Activated CD4-positive, alpha-beta memory T cell treated with anti-CD3 and anti-CD28 coated beads for 36 hours (primary cell): ENCODE results near the gene NEUROG1. TPM values are rescaled to one million over a fixed set of nuclear protein-coding genes. Genes with fewer than 3 reads are reported as not detected.

Experiments used
- CTCF ChIA-PET: fragments of 350-600 bp; sonication (Branson Sonifier 250); formaldehyde crosslinking; loops from one replicate; lab custom pipeline; 2021; ENCODE audit warnings: antibody characterized with exemption, inconsistent platforms; lab: Charles Lee
- POLR2A ChIA-PET: fragments of 350-600 bp; sonication (Branson Sonifier 250); formaldehyde crosslinking; loops from one replicate; lab custom pipeline; 2021; ENCODE audit warnings: antibody characterized with exemption; lab: Charles Lee
- DNase-seq: peaks from one replicate; pipeline ENCODE4 v3.0.0-alpha.2; 2020
- H3K27ac Mint-ChIP-seq: one replicate; pipeline ENCODE4 v1.8.0; 2021; ENCODE audit warnings: mixed read lengths
- H3K27me3 Mint-ChIP-seq: one replicate; pipeline ENCODE4 v1.8.0; 2021; ENCODE audit warnings: mixed read lengths
- H3K36me3 Mint-ChIP-seq: one replicate; pipeline ENCODE4 v1.8.0; 2021; ENCODE audit warnings: mixed read lengths
- H3K4me1 Mint-ChIP-seq: one replicate; pipeline ENCODE4 v1.8.0; 2021; ENCODE audit warnings: low read depth, mixed read lengths
- H3K4me3 Mint-ChIP-seq: one replicate; pipeline ENCODE4 v1.8.0; 2021; ENCODE audit warnings: mild to moderate bottlenecking, mixed read lengths
- H3K9me3 Mint-ChIP-seq: one replicate; pipeline ENCODE4 v1.8.0; 2021; ENCODE audit warnings: mixed read lengths
- intact Hi-C: fragments of 100-400 bp; cut with micrococcal nuclease; formaldehyde crosslinking; loops from one replicate; pipeline ENCODE4 v1.15.1; 2023
- total RNA-seq, 2 experiments: library from RNA; stranded (reverse); gene quantifications; one replicate each; pipeline ENCODE4 v1.2.3, GENCODE V29; 2021

The NEUROG1 gene
- total RNA-seq, 2 experiments from 2014 or later = not detected

DNA sequence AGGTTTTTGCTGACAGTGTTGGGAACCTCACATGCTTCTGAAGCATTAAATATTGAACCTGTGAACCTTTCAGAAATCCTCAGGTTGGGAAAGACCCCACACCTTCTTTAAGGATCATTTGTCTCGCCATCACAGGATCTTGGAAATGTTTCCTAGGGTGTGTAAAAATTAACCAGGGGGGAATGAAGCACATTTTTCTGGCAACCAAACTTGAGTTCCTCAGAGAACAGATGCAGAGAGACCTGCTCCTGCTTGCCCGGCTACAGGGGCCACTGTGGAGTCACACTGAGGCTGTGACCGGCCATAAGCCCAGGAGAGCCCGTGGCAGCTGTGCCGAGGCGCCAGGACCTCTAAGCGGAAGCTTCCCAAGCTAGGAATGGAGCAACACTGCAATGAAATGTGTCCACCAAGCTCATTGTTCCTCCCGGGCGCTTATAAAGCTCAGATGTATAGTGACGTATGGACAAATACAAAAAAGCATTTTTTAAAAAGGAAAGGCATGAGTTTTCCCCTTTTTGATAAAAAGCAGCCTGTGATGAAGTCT, 35.4 kb upstream of the NEUROG1 start:
- DNase-seq = no peak
- no peaks in the 10 kb centered on the region for H3K9me3 Mint-ChIP-seq
- no peaks in the 10 kb centered on the region for H3K36me3 Mint-ChIP-seq
- intact Hi-C loops = no loop called here
- H3K4me1 Mint-ChIP-seq = no peaks in the 10 kb centered on the region
- CTCF ChIA-PET = interaction anchor here (1.7 to 8.1 kb wide), 4 partner anchors 10 to 113 kb away, joined by 6 to 227 read pairs (median 9); no protein-coding TSS in a partner anchor
- H3K4me3 Mint-ChIP-seq = no peak overlapping the region
- POLR2A ChIA-PET = no interaction called here
- H3K27me3 Mint-ChIP-seq = peaks cover 5% of the 10 kb centered on the region
- H3K27ac Mint-ChIP-seq = no peak overlapping the region

DNA sequence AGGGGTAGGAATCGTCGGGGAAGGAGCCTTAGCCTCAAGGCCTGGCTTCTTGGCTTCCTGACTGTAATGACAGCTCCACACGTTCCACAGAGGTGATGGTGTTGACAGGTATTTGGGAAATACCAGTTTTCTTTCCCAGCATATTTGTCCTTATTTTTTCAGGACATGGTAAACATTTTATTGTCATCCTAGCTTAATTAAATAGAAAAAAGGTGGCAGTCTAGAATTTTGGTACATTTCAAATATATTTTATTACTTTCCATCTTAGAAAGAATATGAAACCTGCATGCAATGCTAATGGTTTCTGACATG, 34.6 kb upstream of the NEUROG1 start:
- intact Hi-C loops = no loop called here
- no peaks in the 10 kb centered on the region for H3K4me1 Mint-ChIP-seq
- no peak overlapping the region for H3K27ac Mint-ChIP-seq
- H3K36me3 Mint-ChIP-seq = no peaks in the 10 kb centered on the region
- ChIA-PET POLR2A (no interaction called here), CTCF (interaction anchor here (0.6 to 8.1 kb wide), 7 partner anchors 10 to 260 kb away, joined by 3 to 227 read pairs (median 6); no protein-coding TSS in a partner anchor)
- no peaks in the 10 kb centered on the region for H3K9me3 Mint-ChIP-seq
- H3K27me3 Mint-ChIP-seq = peaks cover 5% of the 10 kb centered on the region
- no peak for DNase-seq
- H3K4me3 Mint-ChIP-seq = no peak overlapping the region

DNA sequence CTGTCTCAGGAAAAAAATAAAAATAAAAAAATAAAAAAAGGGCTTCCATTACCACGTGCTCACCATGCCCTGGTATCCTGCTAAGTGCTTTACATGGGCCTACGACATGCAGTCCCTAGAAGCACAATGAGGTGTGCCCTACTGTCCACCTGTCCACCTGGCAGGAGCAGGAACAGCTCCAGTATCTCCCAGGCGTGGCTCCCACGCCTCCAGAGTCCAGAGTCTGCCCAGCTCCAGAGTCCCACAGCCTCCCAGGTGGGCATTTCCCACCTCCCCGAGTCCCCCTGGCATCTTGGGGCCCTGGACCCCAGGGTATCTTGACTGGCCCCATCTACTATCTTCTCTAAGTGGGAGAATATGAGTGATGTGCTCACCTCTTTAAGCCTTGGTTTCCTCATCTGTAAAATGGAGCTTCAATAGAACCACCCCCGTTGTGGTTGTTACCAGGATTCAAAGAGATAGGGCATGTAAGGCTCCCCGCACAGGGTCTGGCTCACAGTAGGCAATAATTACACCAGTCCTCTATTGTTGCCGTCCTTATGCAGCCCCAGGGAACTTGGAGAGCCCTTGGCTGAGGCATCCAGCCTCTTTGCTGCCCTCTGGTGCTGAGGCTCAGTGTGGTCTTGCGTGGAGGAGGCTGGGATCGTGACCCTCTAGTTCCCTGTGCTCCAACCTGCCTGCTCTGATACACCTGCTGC, 34.1 kb upstream of the NEUROG1 start:
- Mint-ChIP-seq H3K27ac (no peak overlapping the region), H3K36me3 (no peaks in the 10 kb centered on the region), H3K9me3 (no peaks in the 10 kb centered on the region), H3K4me3 (no peak overlapping the region), H3K27me3 (peaks cover 10% of the 10 kb centered on the region), H3K4me1 (no peaks in the 10 kb centered on the region)
- DNase-seq = peak; percentile 17
- ChIA-PET POLR2A (no interaction called here), CTCF (interaction anchor here (0.6 to 8.1 kb wide), 8 partner anchors 9 to 882 kb away, joined by 3 to 227 read pairs (median 6); no protein-coding TSS in a partner anchor)
- intact Hi-C loops = no loop called here

DNA sequence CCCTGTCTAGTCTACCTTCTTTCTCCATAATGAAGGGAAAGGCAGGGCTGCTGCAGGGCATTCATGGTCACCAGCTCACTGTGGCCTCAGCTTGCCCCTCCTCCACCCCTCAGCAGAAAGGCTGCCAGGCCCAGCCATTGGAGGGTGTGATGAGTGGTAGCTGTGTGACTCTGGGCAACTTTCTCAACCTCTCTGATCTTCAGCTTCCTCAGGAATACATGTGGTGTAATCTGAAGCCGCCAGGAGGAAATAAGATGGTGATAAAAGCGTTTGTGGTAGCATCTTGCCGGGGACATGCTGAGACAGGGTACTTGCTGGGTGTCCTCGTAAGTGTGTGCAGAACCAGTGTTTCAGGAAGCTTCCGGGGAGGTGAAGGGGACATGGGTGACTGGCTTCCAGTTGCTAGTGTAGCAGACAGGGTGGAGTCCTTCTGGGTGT, 33.2 kb upstream of the NEUROG1 start:
- no peak for DNase-seq
- Mint-ChIP-seq H3K4me1 (no peaks in the 10 kb centered on the region), H3K9me3 (no peaks in the 10 kb centered on the region), H3K27me3 (peaks cover 11% of the 10 kb centered on the region), H3K36me3 (no peaks in the 10 kb centered on the region), H3K4me3 (no peak overlapping the region), H3K27ac (no peak overlapping the region)
- CTCF ChIA-PET = interaction anchor here (0.7 to 8.1 kb wide), 5 partner anchors 9 to 123 kb away, joined by 3 to 227 read pairs (median 4); no protein-coding TSS in a partner anchor
- intact Hi-C loops = no loop called here
- POLR2A ChIA-PET = no interaction called here

DNA sequence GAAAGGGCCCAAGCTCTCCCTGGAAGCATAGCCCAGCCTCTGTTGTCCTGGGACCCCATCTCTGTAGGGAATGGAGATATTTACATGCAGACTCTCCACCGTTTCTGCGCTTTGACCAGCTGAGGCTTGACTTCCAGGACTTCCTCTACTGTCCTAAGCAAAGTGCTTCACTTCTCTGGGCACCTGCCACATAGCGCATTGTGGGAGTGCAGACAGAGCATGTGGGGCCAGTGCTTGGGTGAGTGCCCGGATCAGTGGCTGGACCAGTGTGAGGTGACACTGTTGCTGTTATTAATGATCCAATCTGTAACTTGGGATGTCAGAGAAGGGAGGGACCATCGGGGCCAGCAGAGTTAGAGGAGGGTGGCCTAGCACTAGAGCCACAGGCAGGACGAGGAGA, 32.5 kb upstream of the NEUROG1 start:
- POLR2A ChIA-PET = no interaction called here
- CTCF ChIA-PET = interaction anchor here (1.0 to 8.1 kb wide), 7 partner anchors 10 to 262 kb away, joined by 3 to 227 read pairs (median 4); partner anchors contain the start of gene CXCL14
- H3K27me3 Mint-ChIP-seq = peaks cover 11% of the 10 kb centered on the region
- H3K4me3 Mint-ChIP-seq = no peak overlapping the region
- H3K27ac Mint-ChIP-seq = no peak overlapping the region
- no peak for DNase-seq
- H3K36me3 Mint-ChIP-seq = no peaks in the 10 kb centered on the region
- intact Hi-C loops = no loop called here
- no peaks in the 10 kb centered on the region for H3K9me3 Mint-ChIP-seq
- no peaks in the 10 kb centered on the region for H3K4me1 Mint-ChIP-seq

DNA sequence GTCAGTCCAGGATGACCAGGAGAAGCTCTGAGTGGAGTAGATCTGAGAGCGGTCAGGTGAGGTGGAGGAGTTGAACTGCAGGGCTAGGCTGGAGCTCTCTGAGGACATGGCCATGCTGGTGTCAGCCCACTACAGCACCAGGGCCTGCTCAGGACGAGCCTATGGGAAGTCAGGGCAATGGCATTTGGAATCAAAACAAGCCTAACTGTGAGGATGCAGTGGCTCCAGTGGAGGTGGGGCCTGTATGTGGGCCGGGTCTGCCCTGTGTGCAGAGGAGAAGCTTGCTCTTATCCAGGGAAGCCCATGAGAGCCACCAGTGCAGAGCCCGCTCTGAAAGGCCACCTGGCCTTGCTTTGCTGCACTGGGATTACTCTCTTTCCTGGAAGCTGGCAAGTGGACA, 31.9 kb upstream of the NEUROG1 start:
- H3K36me3 Mint-ChIP-seq = no peaks in the 10 kb centered on the region
- ChIA-PET CTCF (interaction anchor here (0.7 to 8.1 kb wide), 10 partner anchors 10 to 263 kb away, joined by 3 to 227 read pairs (median 5); partner anchors contain the start of gene CXCL14), POLR2A (no interaction called here)
- no peak overlapping the region for H3K4me3 Mint-ChIP-seq
- H3K27ac Mint-ChIP-seq = no peak overlapping the region
- peaks cover 11% of the 10 kb centered on the region for H3K27me3 Mint-ChIP-seq
- DNase-seq = no peak
- H3K4me1 Mint-ChIP-seq = no peaks in the 10 kb centered on the region
- intact Hi-C loops = no loop called here
- no peaks in the 10 kb centered on the region for H3K9me3 Mint-ChIP-seq

DNA sequence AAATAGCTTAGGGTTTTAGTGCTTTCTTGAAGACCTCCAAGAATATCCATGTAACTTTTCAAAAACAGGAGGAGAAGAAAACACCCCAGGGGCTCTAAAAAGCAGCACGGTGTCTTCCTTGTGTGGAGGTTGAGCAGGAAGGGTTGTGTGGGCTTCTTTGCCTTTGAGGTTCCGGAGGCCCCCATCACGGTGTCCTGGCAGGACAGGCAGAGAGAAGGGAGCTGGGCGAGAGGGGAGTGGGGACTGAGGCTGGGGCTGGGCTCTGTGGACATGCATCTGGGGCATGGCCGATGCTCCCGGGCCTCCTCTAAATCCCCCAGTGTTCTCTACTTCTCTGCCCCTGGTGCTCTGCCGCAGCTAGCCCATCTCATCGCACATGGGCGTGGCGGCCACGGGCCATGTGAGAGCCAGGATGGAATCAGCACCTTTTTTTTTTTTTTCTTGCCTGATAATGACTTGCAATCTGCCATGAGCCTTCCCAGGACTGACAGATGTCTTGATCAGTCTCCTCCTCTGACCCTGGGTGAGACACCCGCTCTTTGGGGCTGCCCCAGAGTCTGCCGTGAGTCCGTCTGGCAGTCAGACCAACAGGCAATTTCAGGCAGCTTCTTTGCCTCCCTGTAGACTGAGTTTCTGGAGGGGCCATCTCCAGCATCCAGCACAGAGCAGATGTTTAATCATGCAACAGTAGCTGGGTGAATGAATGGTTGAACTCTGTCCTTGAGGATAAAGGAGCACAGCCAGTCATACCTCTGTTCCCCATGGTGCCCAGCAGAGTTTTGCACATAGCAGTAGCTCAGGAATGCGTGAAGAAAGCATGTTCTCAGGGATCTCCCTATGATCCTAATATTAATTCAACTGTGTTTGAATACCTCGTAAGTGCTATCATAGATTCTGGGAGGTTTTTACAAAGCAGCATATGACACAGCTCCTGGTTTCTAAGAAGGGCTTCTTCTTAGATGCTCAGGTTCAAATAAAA, 30.9 kb upstream of the NEUROG1 start:
- H3K9me3 Mint-ChIP-seq = no peaks in the 10 kb centered on the region
- POLR2A ChIA-PET = interaction anchor here (1.1 kb wide), 1 partner anchor 109 kb away, joined by 3 read pairs; no protein-coding TSS in a partner anchor
- CTCF ChIA-PET = interaction anchor here (0.6 to 8.1 kb wide), 36 partner anchors 8 to 587 kb away, joined by 3 to 227 read pairs (median 4); partner anchors contain the start of gene CXCL14
- no peak overlapping the region for H3K4me3 Mint-ChIP-seq
- H3K27me3 Mint-ChIP-seq = peaks cover 6% of the 10 kb centered on the region
- DNase-seq = no peak
- no peaks in the 10 kb centered on the region for H3K4me1 Mint-ChIP-seq
- intact Hi-C loops = no loop called here
- H3K27ac Mint-ChIP-seq = no peak overlapping the region
- H3K36me3 Mint-ChIP-seq = no peaks in the 10 kb centered on the region

DNA sequence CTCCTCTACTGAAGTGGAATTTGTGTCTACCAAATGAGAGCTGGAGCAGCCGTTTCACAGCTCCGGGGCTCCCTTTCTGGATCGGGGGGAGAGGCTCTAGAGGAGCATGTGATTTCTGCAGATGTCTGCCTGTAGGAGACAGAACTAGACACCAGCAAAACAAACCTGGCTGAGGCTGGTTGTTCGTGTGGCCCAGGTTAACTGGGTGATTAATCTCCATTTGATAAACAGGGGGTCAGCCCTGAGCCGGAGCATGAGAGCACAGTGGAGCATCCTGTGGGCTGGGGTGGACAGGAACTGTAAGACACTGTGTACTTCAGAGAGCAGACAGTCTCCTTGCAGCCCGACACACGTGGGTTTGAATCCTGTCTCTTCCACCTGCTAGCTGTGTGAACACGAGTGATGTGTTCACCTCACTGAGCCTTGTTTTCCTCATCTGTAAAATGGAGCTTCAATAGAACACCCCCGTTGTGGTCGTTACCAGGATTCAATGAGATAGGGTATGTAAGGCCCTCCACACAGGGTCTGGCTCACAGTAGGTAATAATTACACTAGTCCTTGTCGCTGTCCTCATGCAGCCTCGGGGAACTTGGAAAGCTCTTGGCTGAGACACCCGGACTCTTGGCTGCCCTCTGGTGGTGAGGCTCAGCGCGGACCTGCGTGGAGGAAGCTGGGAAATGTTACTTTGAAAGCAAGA, 30.1 kb upstream of the NEUROG1 start:
- Mint-ChIP-seq H3K27me3 (peaks cover 6% of the 10 kb centered on the region), H3K4me3 (no peak overlapping the region), H3K9me3 (no peaks in the 10 kb centered on the region), H3K36me3 (no peaks in the 10 kb centered on the region), H3K4me1 (peaks cover 1% of the 10 kb centered on the region), H3K27ac (no peak overlapping the region)
- ChIA-PET POLR2A (interaction anchor here (1.1 kb wide), 1 partner anchor 109 kb away, joined by 3 read pairs; no protein-coding TSS in a partner anchor), CTCF (interaction anchor here (0.6 to 8.1 kb wide), 34 partner anchors 8 to 588 kb away, joined by 3 to 227 read pairs (median 4); partner anchors contain the start of gene CXCL14)
- peak; percentile 77 for DNase-seq
- intact Hi-C loops = no loop called here

DNA sequence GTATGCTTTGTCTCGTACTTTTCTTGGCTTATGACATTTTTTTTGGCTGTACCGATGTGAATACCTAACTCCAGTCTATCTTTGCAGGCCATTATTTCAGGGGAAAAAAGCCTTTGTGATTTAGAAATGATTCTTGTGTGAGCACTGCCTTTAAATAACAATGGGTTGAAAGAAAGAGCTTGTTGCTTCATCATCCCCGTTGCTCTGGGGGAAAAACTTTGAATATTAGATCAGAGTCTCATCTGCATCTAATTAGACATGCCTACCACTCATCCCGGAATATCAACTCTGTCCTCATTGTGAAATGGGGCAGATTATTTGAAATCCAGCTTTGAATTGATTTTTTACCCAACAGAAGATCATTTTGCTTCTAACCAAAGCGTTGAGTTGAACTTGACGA, 29.5 kb upstream of the NEUROG1 start:
- ChIA-PET CTCF (interaction anchor here (1.1 to 8.1 kb wide), 12 partner anchors 9 to 265 kb away, joined by 3 to 227 read pairs (median 14); partner anchors contain the start of gene CXCL14), POLR2A (no interaction called here)
- no peak for DNase-seq
- Mint-ChIP-seq H3K36me3 (no peaks in the 10 kb centered on the region), H3K9me3 (no peaks in the 10 kb centered on the region), H3K4me3 (no peak overlapping the region), H3K4me1 (peaks cover 5% of the 10 kb centered on the region), H3K27ac (no peak overlapping the region), H3K27me3 (peaks cover 10% of the 10 kb centered on the region)
- intact Hi-C loops = no loop called here

DNA sequence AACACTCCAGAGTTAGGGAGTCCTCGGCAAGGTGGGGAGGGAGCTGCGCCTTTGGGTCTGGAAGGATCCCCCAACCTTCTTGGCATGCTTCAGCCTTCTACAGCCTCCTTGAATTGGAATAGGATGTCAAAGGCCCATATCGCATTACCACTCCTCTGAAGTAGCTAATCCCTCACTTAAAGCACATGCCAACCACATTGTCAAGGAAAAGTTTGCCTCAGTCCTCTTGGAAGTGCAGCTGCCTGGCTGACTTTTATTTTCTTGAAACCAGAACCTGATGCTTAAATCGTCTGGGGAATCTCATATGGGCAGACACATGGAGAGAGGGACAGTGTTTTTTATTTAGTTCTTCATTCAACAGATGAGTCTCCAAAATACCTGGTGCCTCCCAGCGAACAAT, 28.6 kb upstream of the NEUROG1 start:
- H3K4me3 Mint-ChIP-seq = no peak overlapping the region
- DNase-seq = no peak
- peaks cover 15% of the 10 kb centered on the region for H3K27me3 Mint-ChIP-seq
- no peak overlapping the region for H3K27ac Mint-ChIP-seq
- no peaks in the 10 kb centered on the region for H3K36me3 Mint-ChIP-seq
- intact Hi-C loops = no loop called here
- H3K4me1 Mint-ChIP-seq = peaks cover 5% of the 10 kb centered on the region
- CTCF ChIA-PET = interaction anchor here (1.4 to 8.1 kb wide), 6 partner anchors 12 to 266 kb away, joined by 3 to 227 read pairs (median 46); partner anchors contain the start of gene CXCL14
- H3K9me3 Mint-ChIP-seq = no peaks in the 10 kb centered on the region
- POLR2A ChIA-PET = no interaction called here

DNA sequence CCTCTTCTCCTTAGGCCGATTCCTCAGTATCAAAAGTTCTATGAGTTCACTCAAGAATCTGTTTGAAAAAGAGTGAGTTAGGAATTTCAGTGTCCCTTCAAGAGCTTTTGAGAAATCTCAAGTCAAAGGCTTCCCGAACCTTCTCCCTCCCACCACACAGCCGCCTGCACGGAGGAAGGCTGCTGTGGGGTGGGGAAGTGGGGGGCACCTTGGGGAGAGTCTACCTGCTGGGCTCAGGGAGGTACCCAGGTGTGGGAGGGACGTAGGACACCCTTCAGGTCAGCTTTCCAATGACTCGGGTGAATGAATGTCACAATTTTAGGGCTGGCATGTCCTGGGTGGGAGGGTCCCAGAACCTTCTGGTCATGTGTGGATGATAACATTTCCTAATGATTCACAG, 25.5 kb upstream of the NEUROG1 start:
- DNase-seq = no peak
- Mint-ChIP-seq H3K27me3 (peaks cover 21% of the 10 kb centered on the region), H3K4me1 (peaks cover 5% of the 10 kb centered on the region), H3K4me3 (no peak overlapping the region), H3K27ac (no peak overlapping the region), H3K36me3 (no peaks in the 10 kb centered on the region), H3K9me3 (no peaks in the 10 kb centered on the region)
- intact Hi-C loops = loop anchor here (1.0 kb wide), 1 partner anchor 269 kb away; no protein-coding TSS in a partner anchor
- ChIA-PET CTCF (interaction anchor here (0.7 to 5.4 kb wide), 16 partner anchors 9 to 614 kb away, joined by 3 to 54 read pairs (median 5); no protein-coding TSS in a partner anchor), POLR2A (no interaction called here)
